GM12801 (cell line): ENCODE data around the gene COPG2.

ENCODE experiments used
- TF ChIP-seq, protein P1 (sequence below): IDR thresholded peaks from one replicate; pipeline ENCODE4 v1.5.1; 2011; ENCODE audit warnings: control low read depth; ENCODE audit not compliant: insufficient read length; ENCODE audit errors: extremely low read depth

The COPG2 gene

DNA sequence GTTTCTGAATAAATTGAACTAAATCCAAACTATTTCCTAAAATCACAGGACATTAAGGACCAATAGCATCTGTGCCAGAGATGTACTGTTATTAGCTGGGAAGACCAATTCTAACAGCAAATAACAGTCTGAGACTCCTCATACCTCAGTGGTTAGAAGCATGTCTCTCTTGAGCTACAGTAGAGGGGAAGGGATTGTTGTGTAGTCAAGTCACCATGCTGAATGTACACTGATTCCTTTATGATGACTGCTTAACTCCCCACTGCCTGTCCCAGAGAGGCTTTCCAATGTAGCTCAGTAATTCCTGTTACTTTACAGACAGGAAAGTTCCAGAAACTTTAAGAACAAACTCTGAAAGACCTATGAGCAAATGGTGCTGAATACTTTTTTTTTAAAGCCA is 162.8 kb downstream of the COPG2 start:
- TF ChIP-seq, protein P1, sequence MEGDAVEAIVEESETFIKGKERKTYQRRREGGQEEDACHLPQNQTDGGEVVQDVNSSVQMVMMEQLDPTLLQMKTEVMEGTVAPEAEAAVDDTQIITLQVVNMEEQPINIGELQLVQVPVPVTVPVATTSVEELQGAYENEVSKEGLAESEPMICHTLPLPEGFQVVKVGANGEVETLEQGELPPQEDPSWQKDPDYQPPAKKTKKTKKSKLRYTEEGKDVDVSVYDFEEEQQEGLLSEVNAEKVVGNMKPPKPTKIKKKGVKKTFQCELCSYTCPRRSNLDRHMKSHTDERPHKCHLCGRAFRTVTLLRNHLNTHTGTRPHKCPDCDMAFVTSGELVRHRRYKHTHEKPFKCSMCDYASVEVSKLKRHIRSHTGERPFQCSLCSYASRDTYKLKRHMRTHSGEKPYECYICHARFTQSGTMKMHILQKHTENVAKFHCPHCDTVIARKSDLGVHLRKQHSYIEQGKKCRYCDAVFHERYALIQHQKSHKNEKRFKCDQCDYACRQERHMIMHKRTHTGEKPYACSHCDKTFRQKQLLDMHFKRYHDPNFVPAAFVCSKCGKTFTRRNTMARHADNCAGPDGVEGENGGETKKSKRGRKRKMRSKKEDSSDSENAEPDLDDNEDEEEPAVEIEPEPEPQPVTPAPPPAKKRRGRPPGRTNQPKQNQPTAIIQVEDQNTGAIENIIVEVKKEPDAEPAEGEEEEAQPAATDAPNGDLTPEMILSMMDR: no peak

GRCh38 chr7:130500910-130501309 is 167.6 kb downstream of the COPG2 start:
- TF ChIP-seq, protein P1: no peak

DNA sequence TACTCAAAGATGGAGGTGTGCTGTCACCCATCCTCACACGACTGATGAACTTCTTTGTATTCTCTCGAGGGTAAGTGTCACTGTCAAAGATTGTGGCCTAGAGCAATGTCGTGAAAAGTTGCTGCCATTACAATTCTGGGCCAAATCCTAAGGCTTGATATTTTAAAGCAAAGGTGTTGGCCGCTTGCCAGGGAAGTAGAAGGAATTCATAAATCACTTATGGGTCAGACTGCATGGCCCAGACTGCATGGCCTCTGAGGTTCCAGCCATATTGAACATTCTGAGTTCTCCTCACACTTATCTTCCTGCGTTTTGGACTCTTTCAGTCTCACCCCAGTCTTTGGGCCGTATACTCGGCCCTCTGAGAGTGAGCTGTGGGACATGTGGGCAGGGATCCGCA is 168.1 kb downstream of the COPG2 start:
- TF ChIP-seq, protein P1: no peak

DNA sequence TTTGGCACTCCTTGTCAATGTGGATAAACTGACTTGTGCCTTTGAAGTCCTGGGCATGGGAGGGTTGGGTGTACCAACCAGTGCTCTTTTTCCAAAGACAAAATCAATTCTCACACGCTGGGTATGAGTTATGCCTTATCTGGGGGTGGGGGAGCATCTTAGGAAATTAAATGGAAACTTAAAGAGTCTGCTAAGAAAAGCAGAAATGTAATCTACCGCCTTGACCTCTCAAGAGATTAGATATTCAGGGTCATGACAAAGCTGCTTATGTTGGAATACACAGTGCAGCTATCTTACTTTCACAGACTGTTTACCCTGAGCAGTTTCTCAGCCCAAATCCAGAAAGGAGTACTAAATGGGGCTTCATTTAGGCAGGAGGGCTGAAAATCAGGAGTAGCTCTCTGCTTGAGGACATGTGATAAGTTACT is 174.1 kb downstream of the COPG2 start:
- TF ChIP-seq, protein P1: no peak

GRCh38 chr7:130493275-130493873 is 175.2 kb downstream of the COPG2 start:
- TF ChIP-seq, protein P1: no peak

GRCh38 chr7:130492523-130493274 is 175.8 kb downstream of the COPG2 start:
- TF ChIP-seq, protein P1: no peak

DNA sequence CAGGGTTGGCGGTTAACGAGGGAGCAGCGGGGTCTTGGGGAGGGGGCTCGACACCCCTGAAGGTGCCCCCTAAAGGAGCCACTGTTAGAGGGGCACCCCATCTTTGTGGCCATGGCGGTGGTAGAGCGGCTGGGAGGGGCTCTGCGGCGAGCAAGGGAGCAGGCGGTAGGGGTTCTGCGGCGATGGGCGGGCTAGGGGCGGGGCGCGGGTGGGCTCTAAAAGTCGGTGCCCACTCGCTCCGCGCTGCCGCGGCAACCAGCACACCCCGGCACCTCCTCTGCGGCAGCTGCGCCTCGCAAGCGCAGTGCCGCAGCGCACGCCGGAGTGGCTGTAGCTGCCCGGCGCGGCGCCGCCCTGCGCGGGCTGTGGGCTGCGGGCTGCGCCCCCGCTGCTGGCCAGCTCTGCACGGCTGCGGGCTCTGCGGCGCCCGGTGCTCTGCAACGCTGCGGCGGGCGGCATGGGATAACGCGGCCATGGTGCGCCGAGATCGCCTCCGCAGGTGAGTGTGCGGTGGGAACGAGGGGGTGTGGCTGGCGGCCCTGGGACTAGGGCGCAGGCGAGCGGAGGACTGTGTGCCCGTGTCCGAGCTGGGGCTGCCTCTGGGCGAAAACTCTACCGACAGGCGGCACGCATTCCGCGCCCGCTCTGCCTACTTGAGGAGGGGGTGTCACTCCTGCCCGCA is 176.6 kb downstream of the COPG2 start, which contains the start of gene MEST:
Gene MEST (plus strand): TSS at position 245 of the 682 bp plus-strand sequence. CDS start 229 bp downstream, at position 474.
- TF ChIP-seq, protein P1: no peak
